ENCODE data around the gene RABGAP1L.
"Not testable (repeated sequence)": the region's sequence is repeated elsewhere in the genome, so short reads cannot be mapped to it uniquely, and the experiment has no call there.

Gene RABGAP1L

DNA sequence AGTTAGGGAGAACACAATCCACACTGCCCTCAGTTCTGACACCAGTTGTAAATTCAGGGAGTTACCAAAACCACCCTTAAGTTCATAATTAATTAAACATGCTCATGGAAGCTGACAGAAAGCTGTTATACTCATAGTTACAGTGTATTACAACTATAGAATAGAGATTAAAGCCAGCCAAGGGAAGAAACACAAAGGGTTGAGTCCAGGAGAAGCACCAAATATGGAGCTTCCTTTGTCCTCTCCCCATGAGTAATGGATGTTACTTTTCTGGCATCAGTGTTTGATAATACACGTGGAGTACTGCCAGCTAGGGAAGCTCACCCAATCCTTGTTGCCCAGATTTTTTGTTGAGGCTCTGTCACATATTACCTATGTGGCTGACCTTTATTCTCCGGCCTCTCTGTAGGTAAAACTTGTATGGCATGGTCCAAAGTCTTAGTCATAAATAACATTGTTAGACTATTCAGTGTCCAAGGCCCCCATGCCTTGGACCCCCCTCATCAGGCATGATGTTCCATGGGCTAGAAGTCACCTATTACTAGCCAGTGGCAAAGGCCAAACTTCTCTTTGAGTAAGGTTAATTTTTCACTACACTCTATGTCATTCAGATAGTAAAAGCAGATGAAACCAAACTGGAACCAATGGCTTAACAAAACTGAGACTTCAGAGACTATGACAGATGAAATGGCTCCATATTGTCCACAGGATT, 464.2 kb downstream of the RABGAP1L start:
- no peak for DNase-seq

DNA sequence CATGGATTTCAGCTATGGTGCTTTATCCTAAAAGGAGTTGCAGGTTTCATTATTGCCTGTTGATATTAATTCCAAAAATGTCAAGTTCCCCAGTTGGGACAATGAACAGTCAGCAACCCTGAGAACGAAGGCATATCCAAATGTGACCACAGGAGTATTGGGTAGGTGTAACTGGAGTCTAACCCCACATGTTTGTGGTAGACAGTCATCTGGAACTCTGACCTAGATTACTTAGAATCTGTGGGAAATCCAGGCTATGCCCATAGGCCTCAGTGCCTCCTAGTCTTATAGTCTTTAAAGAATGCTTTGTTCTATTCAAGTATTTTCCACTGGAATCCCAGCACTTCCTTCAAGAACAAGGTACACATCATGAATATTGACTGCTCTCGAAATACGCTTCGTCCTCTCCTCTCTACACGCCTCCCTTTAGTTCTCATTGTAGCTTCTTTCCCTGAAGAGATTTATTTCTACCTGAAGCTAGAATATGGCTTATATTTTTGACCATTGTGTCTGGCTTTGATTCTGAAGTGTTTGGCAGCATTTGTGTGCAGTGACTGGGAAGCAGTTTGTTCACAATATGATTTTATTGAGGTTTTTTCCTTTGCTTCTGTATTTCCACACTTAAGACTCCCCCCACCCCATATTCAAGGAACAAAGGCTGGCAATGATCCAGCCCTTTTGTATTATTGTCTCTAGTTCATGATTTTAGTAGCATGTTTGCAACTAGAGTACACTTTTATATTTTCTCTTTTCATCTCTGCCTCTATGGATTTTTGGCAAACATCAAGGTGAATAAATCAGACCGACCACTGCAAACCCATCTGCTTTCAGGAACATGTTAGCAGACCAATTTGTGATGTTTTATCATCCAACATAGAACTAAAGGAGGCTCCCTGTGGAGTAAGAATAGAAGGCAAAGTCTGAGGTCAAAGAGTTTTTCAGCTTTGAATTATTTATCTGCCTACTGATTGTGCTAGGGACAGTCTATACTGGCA, 467.0 kb downstream of the RABGAP1L start:
- DNase-seq, result no peak

DNA sequence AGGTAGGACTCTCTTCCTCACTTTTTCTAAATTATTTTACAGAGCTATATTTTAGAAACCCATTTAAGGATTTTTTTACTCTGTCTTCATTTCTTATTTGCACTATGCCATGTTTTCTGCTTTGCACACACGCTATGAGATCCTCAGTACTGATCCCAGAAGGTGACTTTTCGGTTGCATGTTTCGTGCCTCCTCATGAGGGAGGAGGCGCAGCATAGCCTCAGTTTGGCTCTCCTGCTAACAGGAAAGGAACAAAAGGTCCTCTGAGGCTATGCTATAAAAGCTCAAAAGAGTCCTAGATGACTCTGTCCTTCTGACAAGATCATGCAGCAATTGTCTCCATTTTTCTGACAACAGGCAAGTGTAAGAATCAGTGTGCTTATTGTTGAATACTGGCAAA, 478.2 kb downstream of the RABGAP1L start:
- DNase-seq, result no peak

DNA sequence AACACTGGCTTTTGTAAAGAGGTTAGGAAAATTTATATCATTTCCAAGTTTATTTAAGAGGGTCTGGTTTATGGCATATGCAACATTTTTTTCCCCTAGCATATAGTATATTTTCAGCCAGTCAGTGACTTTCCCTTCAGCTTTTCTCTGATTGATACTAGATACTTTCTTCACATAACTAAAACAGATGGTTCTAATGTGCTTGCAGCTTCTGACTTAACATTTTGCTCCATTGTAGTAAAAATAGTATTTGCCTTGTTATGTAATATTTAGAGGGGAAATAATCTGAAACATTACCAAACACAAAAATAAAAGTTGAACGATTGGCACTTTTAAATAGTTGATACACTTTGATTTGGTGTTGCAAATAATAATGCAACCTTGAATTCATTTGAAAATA, 480.1 kb downstream of the RABGAP1L start:
- no peak for DNase-seq

DNA sequence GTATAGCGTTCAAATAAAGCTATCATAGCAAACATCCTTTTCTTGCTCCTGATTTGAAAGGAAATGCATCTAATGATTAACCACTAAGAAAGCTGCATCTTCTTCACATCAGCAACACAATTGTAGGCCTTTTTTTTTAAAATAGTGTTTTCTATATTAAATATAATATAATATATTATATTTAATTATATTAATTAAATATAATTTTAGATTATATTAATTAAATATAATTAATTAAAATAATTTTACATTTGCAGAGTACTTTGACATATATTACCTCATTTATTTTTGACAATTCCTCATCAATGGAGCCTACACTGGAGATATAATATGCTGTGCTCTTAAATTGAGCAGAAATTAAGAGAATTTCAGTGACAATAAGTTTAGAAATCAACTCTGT, 481.5 kb downstream of the RABGAP1L start:
- no peak for DNase-seq

DNA sequence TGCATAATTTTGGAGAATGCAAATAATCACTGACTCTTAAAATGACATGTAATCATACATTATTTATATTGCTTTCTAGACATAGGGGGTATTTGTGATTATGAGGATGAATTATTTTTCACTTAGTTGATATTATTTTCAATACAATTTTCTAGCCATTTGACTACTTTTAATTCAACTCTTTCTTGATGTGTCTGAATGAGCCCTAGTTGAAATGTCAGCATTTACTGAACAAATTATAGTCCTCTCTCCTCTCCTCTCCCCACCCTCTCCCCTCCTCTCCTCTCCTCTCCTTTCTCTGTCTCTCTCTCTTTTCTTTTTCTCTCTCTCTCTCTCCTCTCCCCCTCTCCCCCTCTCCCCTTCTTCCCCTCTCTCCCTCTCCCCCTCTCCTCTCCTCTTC, 483.1 kb downstream of the RABGAP1L start:
- no peak for DNase-seq

DNA sequence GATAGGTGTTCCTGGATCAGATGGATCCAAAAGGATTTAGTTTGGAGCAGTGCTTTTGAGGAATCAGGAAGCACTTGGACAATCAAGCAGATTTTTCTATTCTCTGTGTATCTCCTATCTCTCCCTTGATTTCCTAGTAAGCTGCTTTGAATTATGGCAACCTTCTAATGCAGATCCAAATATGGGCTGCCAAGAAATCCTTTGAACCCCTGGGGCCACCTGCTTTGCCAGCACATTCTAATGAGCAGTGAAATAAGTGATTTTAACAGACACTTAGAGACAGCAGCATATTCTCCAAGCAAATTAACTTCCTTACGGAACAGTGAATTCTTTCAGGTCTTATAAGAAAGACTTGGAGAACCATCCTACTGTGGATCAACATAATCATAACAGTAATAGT, 483.9 kb downstream of the RABGAP1L start:
- no peak for DNase-seq

DNA sequence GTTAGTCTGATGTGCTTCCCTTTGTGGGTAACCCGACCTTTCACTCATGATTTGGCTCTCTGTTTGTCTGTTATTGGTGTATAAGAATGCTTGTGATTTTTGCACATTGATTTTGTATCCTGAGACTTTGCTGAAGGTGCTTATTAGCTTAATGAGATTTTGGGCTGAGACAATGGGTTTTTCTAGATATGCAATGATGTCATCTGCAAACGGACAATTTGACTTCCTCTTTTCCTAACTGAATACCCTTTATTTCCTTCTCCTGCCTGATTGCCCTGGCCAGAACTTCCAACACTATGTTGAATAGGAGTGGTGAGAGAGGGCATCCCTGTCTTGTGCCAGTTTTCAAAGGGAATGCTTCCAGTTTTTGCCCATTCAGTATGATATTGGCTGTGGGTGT, 490.3 kb downstream of the RABGAP1L start:
- not testable (repeated sequence) for DNase-seq

DNA sequence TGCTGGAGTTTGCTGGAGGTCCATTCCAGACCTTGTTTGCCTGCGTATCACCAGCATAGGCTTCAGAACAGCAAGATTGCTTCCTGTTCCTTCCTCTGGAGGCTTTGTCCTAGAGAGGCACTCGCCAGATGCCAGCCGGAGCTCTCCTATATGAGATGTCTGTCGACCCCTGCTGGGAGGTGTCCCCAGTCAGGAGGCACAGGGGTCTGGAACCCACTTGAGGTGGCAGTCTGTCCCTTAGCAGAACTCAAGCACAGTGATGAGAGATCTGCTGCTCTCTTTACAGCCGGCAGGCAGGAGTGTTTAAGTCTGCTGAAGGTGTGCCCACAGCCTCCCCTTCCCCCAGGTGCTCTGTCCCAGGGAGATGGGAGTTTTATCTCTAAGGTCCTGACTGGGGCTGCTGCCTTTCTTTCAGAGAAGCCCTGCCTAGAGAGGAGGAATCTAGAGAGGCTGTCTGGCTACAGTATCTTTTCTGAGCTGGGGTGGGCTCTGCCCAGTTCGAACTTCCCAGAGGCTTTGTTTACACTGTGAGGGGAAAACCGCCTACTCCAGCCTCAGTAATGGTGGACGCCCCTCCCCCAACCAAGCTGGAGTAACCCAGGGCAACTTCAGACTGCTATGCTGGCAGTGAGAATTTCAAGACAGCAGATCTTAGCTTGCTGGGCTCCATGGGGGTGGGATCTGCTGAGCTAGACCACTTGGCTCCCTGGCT, 493.4 kb downstream of the RABGAP1L start:
- DNase-seq, result no peak

DNA sequence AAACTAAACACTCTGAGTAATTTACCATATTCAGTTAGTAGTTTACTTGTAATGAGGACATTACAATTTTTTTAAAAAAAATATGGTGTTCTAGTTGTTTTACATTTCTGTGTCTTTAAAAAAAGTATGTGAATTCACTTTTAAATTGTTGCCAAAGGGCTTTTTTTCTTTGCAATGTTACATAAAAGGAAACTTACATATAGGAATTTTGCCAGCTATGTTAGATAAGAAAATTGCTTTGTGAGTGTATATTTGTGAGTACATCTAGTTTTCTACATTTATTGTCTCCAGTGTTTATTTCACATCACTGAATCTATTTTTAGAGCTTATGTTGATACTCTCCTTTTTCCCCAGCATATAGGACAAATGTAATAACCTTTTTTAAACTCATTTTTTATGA, 495.2 kb downstream of the RABGAP1L start:
- DNase-seq, result no peak

DNA sequence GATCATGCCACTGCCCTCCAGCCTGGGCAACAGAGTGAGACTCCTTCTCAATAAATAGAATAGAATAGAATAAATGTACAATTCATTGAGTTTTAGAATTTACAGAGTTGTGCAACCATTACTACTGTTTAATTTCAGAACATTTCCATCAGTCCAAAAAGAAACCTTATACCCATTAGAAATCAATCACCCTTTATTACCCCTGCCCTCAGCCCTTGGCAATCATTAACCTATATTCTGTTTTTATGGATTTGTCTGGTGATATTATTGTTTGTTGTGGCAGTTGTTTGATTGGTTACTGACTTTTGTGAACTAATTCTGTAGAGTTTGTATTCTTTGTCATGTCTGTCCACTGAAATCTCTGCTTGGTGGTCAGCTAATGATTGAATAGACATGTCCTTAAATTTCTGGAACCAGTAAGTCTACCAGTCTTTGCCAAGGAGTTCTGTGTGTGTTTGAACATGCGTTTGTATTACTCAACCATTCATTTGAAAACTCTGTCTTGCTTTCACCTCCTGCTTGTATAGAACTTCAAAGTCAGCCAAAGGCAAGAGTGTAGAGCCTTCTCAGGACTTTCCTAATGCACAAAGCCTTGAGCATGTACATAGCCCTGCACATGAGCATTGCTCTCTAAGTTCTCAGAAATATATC, 497.2 kb downstream of the RABGAP1L start:
- no peak for DNase-seq

DNA sequence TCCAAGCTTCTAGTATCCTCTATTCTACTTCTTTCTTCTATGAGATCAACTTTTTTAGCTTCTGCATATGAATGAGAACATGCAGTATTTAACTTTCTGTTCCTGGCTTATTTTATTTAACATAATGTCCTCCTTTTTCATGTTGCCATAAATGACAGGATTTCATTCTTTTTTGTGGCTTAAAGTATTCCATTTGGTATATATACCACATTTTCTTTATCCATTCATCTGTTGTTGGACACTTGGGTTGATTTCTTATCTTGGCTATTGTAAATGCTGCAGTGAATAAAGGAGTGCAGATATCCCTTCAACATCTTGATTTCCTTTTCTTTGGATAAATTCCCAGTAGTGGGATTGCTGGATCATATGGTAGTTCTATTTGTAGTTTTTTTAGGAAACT, 498.1 kb downstream of the RABGAP1L start:
- DNase-seq, result no peak

DNA sequence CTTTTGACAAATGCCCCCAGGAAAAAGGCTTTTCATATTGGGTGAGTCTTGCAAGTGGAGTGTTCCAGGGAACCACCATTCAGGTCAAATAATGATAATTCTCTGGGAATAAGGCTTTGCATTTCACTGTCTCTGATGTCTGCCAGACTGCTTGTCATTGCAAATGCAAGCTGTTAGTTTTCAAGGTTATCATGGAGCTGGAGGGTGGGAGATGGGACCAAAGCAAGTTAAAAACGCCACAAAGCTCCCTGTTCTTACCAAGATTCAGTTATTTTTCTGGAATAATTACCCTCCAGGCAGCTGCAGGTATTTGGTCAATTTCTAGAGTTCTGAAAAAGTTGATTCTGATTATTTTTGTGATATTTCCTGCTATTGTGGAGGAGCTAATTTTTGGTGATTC, 498.6 kb downstream of the RABGAP1L start:
- no peak for DNase-seq

DNA sequence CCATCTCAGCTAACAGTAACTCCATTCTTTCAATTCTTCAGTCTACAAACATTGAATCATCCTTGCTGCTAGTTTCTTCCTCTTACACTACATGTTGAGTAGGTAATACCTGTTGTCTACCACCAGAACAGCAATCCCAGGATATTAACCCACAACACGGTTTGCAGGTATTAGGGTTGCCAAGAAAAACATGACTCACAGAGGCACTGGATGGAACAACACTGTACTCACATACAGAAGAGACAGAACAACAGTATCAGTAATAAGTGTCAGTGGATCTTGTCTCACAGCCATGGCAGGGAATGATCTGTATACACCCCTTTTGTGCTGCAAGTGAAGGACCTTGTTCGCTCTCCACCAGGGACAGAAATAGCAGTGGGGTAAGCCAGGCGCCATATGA, 500.5 kb downstream of the RABGAP1L start:
- no peak for DNase-seq

DNA sequence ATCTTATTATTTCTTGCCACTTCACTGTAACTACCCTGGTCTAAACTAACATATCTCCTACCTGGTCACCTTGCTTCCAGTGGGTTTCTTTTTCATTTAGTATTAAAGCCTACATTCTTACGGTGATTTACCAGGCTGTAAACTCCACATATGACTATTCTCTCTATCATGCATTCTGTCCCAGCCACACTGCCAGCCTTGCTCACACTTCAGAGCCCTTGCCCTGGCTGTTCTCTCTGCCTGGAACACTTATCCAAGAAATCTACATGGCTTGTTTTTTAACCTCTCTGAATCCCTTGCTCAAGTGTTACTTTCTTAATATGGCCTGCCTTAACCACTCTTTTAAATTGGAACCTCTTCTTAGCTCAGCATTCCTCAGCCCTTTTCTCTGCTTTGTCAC, 501.2 kb downstream of the RABGAP1L start:
- no peak for DNase-seq

DNA sequence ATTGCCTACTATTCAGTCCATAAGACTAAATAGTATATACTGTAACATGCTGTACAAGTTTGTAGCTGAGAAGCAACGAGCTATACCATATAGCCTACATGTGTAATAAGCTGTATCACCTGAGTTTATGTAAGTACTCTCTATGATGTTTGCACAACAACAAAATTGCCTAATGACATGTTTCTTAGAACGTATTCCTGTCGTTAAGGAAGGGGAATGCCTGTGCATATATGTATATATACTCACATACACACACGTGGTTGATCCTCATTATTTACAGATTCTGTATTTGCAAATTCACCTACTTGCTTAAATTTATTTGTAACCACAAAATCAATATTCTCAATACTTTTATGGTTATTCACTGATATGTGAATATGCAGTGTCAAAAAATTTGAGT, 504.0 kb downstream of the RABGAP1L start:
- DNase-seq, result no peak

DNA sequence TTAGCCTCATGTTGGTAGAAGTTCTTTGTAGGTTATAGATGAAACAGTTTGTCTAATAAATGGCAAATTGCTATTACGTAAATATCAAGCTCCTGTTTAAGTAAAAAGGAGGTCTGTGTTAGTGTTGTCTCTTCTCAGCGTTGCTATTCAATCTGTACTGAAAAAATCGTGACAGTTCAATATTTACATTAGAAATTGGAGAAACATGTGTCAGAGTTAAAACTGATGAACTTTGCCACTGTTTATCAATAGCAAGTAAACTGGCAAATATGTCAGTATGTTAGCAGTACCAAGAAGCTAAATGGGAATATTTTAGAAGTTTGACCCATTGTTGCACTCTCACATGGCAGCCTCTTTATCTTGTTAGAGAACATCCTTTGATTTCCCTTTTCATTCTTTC, 506.9 kb downstream of the RABGAP1L start:
- DNase-seq, result no peak

DNA sequence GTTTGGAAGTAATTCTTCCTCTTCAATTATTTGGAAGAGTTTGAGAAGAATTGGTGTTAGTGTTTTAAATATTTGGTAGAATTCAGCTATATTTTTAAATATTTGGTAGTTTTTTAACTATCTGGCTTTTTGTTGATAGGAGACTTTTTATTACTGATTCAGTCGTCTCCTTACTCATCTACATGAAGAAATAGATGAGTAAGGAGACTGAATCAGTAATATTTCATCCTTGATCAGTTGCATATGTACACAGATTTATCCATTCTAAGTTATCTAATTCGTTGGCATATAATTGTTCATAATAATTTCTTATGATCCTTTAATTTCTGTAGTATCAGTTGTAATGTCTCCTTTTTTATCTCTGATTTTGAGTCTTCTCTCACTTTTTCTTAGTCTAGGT, 512.5 kb downstream of the RABGAP1L start:
- DNase-seq, result no peak

DNA sequence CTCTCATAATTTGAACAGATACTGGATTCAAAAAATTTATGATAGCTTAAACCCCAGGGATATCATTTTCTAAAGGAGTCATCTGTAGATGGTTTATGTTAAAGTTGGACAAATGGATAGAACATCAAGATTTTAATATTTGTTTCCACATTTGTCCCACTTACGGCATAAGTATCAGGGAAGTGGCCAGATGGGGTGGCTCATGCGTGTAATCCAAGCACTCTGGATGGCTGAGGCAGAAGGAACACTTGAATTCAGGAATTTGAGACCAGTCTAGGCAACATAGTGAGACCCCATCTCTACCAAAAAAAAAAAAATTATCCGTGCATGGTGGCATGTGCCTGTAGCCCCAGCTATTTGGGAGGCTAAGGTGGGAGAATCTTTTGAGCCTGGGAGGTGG, 517.5 kb downstream of the RABGAP1L start:
- no peak for DNase-seq

DNA sequence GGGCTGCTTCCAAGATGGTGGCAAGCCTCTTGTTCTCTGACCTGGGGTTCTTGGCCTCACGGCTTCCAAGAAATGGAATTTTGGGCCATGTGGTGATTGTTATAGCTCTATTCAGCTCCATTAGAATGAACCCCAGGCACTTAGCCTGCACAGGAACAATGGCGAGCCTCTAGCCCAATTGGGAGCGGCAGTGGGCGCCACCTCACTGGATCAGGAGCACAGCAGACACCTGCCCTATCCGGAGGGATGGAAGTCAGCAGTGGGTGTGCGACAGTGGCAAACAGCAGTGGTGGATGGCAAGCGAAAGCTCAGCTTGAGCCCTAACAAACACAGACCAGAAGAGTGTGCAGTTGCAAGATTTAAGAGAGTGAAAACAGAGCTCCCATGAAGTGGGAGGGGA, 519.3 kb downstream of the RABGAP1L start:
- no peak for DNase-seq

DNA sequence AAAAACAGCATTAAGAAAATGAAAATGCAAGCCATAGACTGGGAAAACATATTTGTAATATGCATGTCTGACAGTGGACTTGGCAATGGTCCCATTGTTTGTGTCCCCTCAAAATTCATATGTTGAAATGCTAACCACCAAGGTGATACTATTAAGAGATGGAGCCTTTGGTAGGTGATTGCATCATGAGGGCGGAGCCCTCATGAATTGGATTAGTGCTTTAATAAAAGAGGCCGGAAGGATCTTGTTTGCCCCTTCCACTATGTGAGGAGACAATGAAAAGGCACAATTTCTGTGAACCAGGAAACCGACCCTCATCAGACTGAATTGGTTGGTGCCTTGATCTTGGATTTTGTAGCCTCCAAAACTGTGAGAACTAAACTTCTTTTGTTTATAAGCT, 520.8 kb downstream of the RABGAP1L start:
- DNase-seq, result no peak

DNA sequence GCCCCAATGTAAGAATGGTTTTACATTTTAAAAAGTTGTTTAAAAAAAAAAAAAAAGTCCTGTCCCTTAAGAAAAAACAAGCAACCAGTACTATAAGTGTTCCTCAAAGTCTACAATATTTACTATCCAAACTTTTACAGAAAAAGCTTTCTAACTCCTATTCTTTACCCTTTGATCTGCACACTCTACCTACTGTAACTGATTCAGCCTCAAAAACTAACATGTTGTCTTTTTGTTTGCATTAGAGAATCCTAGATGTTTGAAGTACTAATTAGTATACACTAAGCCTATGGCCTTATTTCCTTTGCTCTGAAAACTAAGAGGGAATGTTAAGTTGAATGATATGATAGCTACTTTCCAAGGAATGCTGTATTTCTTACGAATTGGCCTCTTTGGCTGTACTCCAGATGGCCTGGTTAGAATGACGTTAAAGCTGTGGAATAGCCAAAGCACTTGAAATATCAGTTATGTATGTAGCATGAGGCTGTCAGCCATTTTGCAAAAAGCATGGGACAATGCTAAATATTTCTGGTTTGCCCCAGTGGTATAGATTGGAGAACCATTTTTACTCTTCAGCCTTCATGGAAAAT, 523.2 kb downstream of the RABGAP1L start:
- DNase-seq, result no peak

DNA sequence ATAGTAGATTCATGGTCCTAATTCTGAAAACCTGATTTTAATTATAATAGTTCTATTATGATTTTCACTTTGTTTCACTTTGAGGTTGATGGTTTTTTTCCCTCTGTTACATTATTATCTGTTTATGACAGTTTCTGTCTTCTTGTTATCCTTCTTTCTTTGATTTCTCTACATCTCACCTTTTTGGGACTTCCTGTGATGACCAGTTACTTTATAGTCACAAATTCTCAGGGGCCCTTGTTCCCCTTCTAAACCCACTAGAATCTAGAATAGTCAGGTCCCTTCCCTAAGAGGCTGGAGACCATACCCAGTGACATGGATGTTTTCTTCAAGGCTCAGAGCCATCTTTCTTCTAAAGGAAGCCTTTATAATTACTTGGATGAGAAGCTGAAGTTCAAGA, 526.9 kb downstream of the RABGAP1L start:
- DNase-seq, result no peak
